A673 (cell line): ENCODE measurements around the gene FOSL1. TPM values are rescaled to one million over a fixed set of nuclear protein-coding genes. Genes with fewer than 3 reads are reported as not detected.

ENCODE experiments used
- Bru-seq: library from RNA; stranded (reverse); fragments of 400-500 nt; gene quantifications from one replicate; lab custom pipeline; 2021; lab: Mats Ljungman, UMichigan
- BruChase-seq, 2 experiments: library from RNA; stranded (reverse); fragments of 400-500 nt; gene quantifications; one replicate each; lab custom pipeline; 2021; lab: Mats Ljungman, UMichigan
- BruUV-seq: library from RNA; stranded (reverse); fragments of 400-500 nt; replicated peaks from 2 replicates; lab custom pipeline; 2021; lab: Mats Ljungman, UMichigan
- CTCF ChIA-PET: fragments of 300-600 bp; sonication (Branson Sonifier 250); formaldehyde crosslinking; loops from one replicate; lab custom pipeline; 2022; ENCODE audit warnings: antibody characterized with exemption; lab: Charles Lee
- POLR2A ChIA-PET: fragments of 300-600 bp; sonication (Branson Sonifier 250); formaldehyde crosslinking; loops from one replicate; lab custom pipeline; 2022; ENCODE audit warnings: antibody characterized with exemption; ENCODE audit not compliant: low non-redundant PET; lab: Charles Lee
- DNase-seq: peaks from one replicate; pipeline ENCODE4 v3.0.0-alpha.2; 2015; ENCODE audit warnings: low spot score
- H3K27ac ChIP-seq: fragments of 200-600 bp; sonication (generic); 2 replicates; pipeline ENCODE4 v1.5.1; 2016; ENCODE audit warnings: mixed run types, low read depth, mild to moderate bottlenecking, mixed read lengths, antibody characterized with exemption, low read length; ENCODE audit not compliant: poor library complexity, severe bottlenecking
- H3K27me3 ChIP-seq: fragments of 200-600 bp; sonication (generic); replicated peaks from 2 replicates; pipeline ENCODE4 v1.6.1; 2017; ENCODE audit warnings: mixed run types, low read depth, mild to moderate bottlenecking, mixed read lengths, antibody characterized with exemption, low read length; ENCODE audit not compliant: insufficient read depth, poor library complexity
- H3K36me3 ChIP-seq: fragments of 200-600 bp; sonication (generic); 2 replicates; pipeline ENCODE4 v1.6.1; 2016; ENCODE audit warnings: mixed run types, mild to moderate bottlenecking, mixed read lengths, antibody characterized with exemption, low read length; ENCODE audit not compliant: insufficient read depth, poor library complexity, severe bottlenecking
- H3K4me1 ChIP-seq: fragments of 200-600 bp; sonication (generic); 2 replicates; pipeline ENCODE4 v1.6.1; 2017; ENCODE audit warnings: mixed run types, mild to moderate bottlenecking, mixed read lengths, antibody characterized with exemption, low read length; ENCODE audit not compliant: insufficient read depth, poor library complexity, severe bottlenecking
- H3K4me3 ChIP-seq: fragments of 200-600 bp; sonication (generic); 2 replicates; pipeline ENCODE4 v1.5.1; 2016; ENCODE audit warnings: low read depth, mixed run types, mild to moderate bottlenecking, mixed read lengths, low read length; ENCODE audit not compliant: poor library complexity, severe bottlenecking
- H3K9me3 ChIP-seq: fragments of 200-600 bp; sonication (generic); 2 replicates; pipeline ENCODE4 v1.6.1; 2016; ENCODE audit warnings: mixed run types, low read depth, mild to moderate bottlenecking, mixed read lengths, antibody characterized with exemption, low read length; ENCODE audit not compliant: poor library complexity, severe bottlenecking
- EZH2 ChIP-seq: fragments of 200-600 bp; sonication (generic); IDR thresholded peaks from 2 replicates; pipeline ENCODE4 v1.6.1; 2017; ENCODE audit warnings: borderline replicate concordance, low read depth, mild to moderate bottlenecking, mixed read lengths, antibody characterized with exemption, low read length; ENCODE audit not compliant: poor library complexity, severe bottlenecking
- intact Hi-C: fragments of 100-400 bp; cut with micrococcal nuclease; formaldehyde crosslinking; loops from one replicate; pipeline ENCODE4 v1.10.0; 2022; ENCODE audit not compliant: unreplicated experiment
- long read RNA-seq: library from polyadenylated mRNA; stranded (forward); transcript quantifications from one replicate; pipeline ENCODE4 v2.0.0, GENCODE V29; 2022
- total RNA-seq: library from RNA; stranded (reverse); gene quantifications from 2 replicates; pipeline ENCODE4 v1.2.3, GENCODE V29; 2021
- TF ChIP-seq, protein P1 (sequence below): fragments of 300-800, 200-600 bp; sonication (generic); conservative IDR thresholded peaks from 2 replicates; pipeline ENCODE4 v1.5.1; 2017; ENCODE audit warnings: low read depth, mild to moderate bottlenecking, antibody characterized with exemption, low read length, moderate library complexity, mixed read lengths

Gene FOSL1
- 12.6 and 29.0 TPM in 2 replicates for total RNA-seq
- Bru-seq, nascent RNA, result percentile 70 among the genes with signal in this experiment
- BruChase-seq, experiment 1, labeled RNA remaining after a 2-hour chase, result percentile 65 among the genes with signal in this experiment
- BruChase-seq, experiment 2, labeled RNA remaining after a 6-hour chase, result percentile 67 among the genes with signal in this experiment
- long read RNA-seq, transcript FOSL1-201 (4 exons, 1,669 nt), result major isoform, 18 of 30 reads
- long read RNA-seq, partial matches to known transcripts, result 0 of 30 reads
- long read RNA-seq, other reads (novel, unspliced or antisense), result 5 of 30 reads

GRCh38 chr11:65900125-65900898 is at the start of gene FOSL1:
FOSL1 (minus strand) TSS chr11:65900388; CDS start chr11:65900339, 49 bp downstream.
- Histone ChIP-seq H3K27me3 (no peaks in the 10 kb centered on the region), H3K9me3 (no peaks in the 10 kb centered on the region), H3K4me1 (peaks cover 6% of the 10 kb centered on the region), H3K4me3 (peak within 1 kb of the TSS; percentile 65), H3K27ac (peak within 1 kb of the TSS; percentile 47), H3K36me3 (no peaks in the 10 kb centered on the region)
- DNase-seq, result peak; percentile 94
- CTCF ChIA-PET, result interaction anchor here (1.2 to 1.8 kb wide), 2 partner anchors 12 to 15 kb away, joined by 3 to 11 read pairs; partner anchors contain the start of gene FIBP
- intact Hi-C loops, result no loop called here
- POLR2A ChIA-PET, result interaction anchor here (0.6 kb wide), 2 partner anchors 11 to 1405 kb away, joined by 3 to 5 read pairs; no protein-coding TSS in a partner anchor
- no TSS peak for BruUV-seq
- TF ChIP-seq, protein P1, sequence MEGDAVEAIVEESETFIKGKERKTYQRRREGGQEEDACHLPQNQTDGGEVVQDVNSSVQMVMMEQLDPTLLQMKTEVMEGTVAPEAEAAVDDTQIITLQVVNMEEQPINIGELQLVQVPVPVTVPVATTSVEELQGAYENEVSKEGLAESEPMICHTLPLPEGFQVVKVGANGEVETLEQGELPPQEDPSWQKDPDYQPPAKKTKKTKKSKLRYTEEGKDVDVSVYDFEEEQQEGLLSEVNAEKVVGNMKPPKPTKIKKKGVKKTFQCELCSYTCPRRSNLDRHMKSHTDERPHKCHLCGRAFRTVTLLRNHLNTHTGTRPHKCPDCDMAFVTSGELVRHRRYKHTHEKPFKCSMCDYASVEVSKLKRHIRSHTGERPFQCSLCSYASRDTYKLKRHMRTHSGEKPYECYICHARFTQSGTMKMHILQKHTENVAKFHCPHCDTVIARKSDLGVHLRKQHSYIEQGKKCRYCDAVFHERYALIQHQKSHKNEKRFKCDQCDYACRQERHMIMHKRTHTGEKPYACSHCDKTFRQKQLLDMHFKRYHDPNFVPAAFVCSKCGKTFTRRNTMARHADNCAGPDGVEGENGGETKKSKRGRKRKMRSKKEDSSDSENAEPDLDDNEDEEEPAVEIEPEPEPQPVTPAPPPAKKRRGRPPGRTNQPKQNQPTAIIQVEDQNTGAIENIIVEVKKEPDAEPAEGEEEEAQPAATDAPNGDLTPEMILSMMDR, result no peak
- no peak for TF ChIP-seq EZH2

- no TSS peak for BruUV-seq
- H3K9me3 ChIP-seq, result no peaks in the 10 kb centered on the region
- no peak overlapping the region for H3K4me3 ChIP-seq
- ChIA-PET CTCF (no interaction called here), POLR2A (no interaction called here)
- H3K36me3 ChIP-seq, result no peaks in the 10 kb centered on the region
- TF ChIP-seq, protein P1, result no peak
- TF ChIP-seq EZH2, result no peak
- DNase-seq, result no peak
- intact Hi-C loops, result no loop called here
- H3K27me3 ChIP-seq, result no peaks in the 10 kb centered on the region
- H3K27ac ChIP-seq, result no peak overlapping the region
- no peaks in the 10 kb centered on the region for H3K4me1 ChIP-seq
These were observed 47.5 kb upstream of the FOSL1 start for GRCh38 chr11:65947603-65948125.

- Histone ChIP-seq H3K9me3 (no peaks in the 10 kb centered on the region), H3K4me3 (no peak overlapping the region), H3K27ac (no peak overlapping the region), H3K4me1 (no peaks in the 10 kb centered on the region), H3K36me3 (no peaks in the 10 kb centered on the region), H3K27me3 (no peaks in the 10 kb centered on the region)
- no TSS peak for BruUV-seq
- POLR2A ChIA-PET, result no interaction called here
- intact Hi-C loops, result no loop called here
- DNase-seq, result no peak
- CTCF ChIA-PET, result no interaction called here
- TF ChIP-seq EZH2, result no peak
- TF ChIP-seq, protein P1, result no peak
These were observed 46.9 kb upstream of the FOSL1 start for GRCh38 chr11:65947133-65947532.
